ENCODE measurements around the gene MUC2.

GRCh38 chr11:1077417-1078119 is 2.9 kb downstream of the MUC2 start:
- TF ChIP-seq EZH2 (IDR thresholded peaks at IDR 0.05; ENCODE audit: borderline replicate concordance, low read depth, low read length, poor library complexity, severe bottlenecking) (no peak), CTCF (conservative IDR thresholded peaks at IDR 0.05; ENCODE audit: low read depth, low read length) (no peak)
